PC-3 (cell line): ENCODE results near the gene USP32.

Experiments used
- CTCF ChIP-seq: fragments of 300-600 bp; sonication (generic); conservative IDR thresholded peaks from 2 replicates; pipeline ENCODE4 v1.5.1; 2017; ENCODE audit warnings: antibody characterized with exemption, low read depth, mild to moderate bottlenecking, low read length
- EZH2phosphoT487 ChIP-seq: fragments of 300-600 bp; sonication (generic); IDR thresholded peaks from 2 replicates; pipeline ENCODE4 v1.6.1; 2018; ENCODE audit warnings: mild to moderate bottlenecking, antibody characterized with exemption, low read length, borderline replicate concordance

GRCh38 chr17:60439501-60439900 is 47.6 kb upstream of the USP32 start:
- TF ChIP-seq CTCF = no peak
- TF ChIP-seq EZH2phosphoT487 = no peak
